Stimulated activated CD4-positive, alpha-beta T cell treated with anti-CD3 and anti-CD28 coated beads, Interleukin-2, amount 100 ng/mL, for 4 hours (primary cell): Measurements from ENCODE around the gene ACOX3.

Experiments
- DNase-seq: peaks from one replicate; pipeline ENCODE4 v3.0.0-alpha.2; 2020; ENCODE audit warnings: low read depth

ACOX3 gene

DNA sequence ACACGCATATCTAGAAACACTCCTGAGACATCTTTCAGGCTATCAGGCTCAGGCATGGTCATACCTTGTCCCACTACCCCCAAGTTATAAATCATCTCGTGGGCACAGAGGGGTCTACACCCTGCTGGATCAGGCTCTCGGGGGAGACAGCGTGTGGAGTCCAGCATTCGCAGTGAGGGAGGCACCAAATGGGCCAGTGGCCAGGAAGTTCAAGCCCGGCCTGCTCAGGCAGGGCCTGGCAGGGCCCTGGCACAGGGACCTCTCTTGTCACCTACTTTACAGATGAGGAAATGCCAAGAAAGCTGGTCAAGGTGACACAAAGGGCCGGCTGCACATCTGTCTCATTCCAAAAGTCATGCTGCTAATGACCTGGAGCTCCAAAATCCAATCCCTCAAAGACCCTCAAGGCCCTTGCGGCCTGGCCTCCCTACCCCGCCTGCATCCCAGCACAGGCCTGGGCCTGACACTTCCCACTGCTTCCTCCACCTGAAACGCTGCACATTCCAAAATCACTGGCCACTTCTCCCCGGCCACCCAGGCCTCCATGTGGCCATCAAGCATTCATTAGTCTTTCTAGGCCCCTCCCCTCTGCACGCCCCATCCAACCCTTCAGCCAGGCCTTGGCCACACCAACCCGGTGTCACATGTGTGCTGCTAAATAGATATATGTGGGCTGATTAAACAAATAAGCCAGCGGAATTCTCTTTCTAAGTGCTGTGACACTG, 35.6 kb downstream of the ACOX3 start:
- DNase-seq: no peak

DNA sequence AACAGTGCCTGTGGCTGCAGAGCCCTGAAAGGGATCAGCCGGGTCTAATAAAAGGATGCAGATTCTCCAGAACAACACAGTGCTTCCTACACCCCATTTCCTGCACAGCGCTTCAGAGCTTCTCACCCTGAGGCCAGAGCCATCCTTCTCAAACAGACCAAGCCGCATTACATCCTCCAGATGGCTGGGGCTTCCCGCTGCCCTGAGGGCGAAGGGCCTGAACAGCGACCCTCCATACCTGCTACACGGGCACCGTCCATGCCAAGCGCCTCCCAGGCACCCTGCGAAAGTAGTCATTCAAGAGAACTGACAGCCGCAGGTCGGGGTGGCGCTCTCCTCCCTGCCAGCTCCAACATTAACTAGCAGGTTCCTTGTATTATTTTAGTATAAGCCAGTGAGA, 36.5 kb downstream of the ACOX3 start:
- no peak for DNase-seq

DNA sequence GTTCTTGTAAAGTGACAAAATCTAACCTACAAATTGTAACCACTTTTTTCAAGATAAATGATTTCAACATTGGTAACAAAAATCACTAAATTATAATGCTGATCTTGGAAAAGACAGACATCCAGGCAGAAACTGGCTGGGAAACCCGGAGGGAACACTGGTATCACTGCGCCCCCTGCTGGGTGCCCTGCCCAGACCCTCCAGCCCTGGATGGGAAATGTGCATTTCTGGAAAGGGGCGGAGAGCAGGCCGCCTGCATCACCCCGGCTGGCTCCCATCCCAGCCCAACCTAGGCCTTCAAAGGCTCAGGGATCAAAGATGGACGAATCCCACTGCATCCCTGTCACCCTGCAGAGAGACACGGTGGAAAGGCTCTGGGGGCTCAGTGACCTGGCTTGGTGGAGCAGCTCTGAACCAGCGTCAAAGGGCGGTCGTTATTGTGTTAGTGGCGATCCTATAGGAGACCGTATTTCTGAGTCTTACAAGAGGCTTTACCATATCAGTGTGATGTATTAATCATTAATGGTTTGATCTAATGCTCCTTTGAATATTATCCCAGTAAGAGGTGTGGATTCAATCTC, 37.3 kb downstream of the ACOX3 start:
- DNase-seq: peak; percentile 13

DNA sequence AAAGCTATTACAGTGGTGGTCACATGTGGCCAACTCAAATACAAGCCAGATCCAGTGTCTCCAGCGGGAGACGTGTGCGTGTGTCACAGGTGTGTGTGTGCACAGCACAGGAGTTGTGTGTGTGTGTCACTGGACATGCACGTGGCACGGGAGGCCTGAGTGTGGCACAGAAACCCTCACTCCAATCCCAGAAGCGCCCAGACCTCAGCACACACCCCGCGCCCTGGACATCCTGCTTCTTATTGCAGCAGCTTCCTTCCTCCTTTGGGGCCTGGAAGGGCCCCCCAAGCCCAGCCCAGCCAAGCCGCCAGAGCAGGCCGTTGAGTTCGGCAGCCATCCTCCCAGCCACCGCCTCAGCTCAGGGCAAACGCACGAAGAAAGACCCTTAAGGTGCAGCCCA, 37.9 kb downstream of the ACOX3 start:
- DNase-seq: no peak

DNA sequence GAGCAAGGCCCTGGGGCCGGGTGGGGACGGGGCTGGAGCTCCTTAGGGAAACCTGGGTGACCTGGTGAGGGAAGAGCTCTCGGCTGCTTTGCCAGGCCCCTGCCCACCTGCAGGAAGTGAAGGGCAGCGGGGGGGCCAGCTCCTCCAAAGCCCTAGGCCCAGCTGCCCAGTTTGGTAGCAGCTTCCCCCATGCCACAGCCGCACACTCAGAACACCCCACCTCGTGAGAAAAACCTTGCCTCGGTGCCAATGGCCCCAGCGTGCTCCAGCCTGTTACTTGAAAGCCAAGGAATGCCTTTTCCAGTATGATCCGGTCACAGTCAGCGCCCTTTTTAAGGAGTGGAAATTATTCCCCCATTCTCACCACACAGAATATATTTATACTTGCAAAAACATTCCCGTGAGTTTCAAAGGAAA, 38.3 kb downstream of the ACOX3 start:
- DNase-seq: no peak

DNA sequence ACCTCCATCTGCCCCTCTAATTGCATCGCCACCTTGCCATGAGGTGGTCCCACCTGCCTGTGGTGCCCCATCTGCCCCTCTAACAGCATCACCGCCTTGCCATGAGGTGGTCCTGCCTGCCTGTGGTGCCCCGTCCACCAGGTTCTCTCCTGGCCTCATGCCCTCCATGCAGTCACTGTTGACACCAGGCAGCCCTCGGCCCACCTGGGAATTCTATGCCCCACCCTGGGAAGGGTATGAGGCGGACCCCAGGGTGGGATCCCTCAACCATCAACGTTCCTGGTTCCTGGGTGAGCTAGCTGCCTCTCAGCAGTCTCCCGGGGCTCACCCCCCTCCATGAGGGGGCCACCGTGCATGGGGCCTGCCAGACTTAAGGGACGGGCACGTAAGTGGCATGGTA, 38.9 kb downstream of the ACOX3 start:
- DNase-seq: no peak

DNA sequence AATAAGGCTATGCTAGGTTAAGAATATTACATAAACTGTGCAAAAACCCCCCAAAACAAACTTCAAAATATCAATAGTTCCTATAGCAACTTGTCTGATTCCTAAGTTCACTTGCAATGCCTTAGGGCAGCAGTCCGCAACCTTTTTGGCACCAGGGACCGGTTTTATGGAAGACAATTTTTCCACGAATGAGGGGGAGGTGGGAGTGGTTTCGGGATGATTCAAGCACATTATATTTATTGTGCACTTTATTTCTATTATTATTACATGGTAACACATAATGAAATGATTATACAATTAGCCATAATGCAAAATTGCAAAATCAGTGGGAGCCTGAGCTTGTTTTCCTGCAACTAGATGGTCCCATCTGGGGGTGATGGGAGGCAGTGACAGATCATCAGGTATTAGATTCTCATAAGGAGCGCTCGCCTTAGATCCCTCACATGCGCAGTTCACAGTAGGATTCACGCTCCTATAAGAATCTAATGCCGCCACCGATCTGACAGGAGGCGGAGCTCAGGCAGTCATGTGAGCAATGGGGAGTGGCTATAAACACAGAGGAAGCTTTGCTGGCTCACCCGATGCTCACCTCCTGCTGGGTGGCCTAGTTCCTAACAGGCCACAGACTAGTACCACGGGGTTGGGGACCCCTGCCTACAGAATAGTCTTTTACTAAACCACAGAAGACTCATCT, 39.7 kb downstream of the ACOX3 start:
- no peak for DNase-seq

DNA sequence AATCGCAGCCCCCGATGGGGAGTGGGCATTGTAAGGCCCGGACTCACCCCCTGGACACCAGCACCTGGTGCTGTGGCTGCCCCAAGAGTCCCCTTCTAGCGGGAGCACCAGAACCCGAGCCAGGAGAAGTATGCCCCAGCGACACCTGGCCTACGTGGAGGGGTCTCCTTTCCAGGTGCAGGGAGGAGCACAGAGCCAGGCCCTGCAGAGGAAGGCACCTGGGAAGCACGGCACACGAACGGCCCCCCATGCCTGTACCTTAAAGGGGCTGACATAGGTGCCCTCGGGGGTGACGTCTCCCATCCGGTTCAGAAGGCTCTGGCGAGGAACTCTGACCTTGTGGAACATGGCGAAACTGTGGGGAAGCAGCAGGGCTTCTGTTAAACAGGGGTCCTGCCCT, 41.2 kb downstream of the ACOX3 start:
- DNase-seq: no peak

DNA sequence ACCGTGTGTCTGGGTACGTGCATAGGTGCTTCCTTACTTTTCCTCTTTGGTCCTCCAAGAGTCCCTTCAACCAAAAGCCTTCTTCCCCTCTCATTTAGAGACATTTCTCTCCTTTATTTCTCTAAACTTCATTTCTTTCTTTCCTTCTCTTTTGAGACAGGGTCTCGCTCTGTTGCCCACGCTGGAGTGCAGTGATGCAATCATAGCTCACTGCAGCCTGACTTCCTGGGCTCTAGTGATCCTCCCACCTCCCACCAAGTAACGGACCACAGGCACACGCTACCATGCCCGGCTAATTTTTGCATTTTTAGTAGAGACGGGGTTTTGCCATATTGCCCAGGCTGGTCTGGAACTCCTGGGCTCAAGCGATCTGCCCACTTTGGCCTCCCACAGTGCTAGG, 42.2 kb downstream of the ACOX3 start:
- no peak for DNase-seq

DNA sequence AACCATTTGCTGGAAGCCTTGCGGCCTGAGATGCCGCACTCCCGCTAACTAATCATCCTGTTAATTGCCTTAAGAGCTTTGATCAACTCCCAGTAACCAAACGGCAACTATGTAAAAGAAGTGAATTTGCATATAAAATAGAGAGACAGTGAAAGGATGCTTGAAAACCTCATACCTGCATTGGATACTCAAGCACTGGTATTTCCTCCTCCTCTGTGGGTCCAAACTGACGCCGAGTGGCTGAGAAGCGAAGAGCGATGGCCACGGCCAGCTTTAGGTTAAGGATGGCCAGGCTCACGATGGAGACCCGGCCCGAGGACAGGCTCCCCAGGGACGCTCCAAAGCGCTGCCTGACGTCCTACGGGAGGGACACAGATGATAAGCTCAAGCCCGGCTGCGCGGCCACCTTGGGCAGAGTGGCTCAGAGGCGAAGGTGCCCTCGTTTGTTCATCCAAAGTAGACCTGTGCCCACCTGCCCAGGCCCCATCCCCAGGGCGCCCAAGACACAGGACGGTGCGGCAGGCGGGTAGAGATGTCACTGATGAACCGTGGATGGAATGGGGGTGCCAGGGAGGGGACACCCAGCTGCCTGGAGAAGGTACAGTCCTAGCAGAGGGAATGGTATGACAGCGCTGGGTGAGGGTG, 43.6 kb downstream of the ACOX3 start:
- DNase-seq: no peak

DNA sequence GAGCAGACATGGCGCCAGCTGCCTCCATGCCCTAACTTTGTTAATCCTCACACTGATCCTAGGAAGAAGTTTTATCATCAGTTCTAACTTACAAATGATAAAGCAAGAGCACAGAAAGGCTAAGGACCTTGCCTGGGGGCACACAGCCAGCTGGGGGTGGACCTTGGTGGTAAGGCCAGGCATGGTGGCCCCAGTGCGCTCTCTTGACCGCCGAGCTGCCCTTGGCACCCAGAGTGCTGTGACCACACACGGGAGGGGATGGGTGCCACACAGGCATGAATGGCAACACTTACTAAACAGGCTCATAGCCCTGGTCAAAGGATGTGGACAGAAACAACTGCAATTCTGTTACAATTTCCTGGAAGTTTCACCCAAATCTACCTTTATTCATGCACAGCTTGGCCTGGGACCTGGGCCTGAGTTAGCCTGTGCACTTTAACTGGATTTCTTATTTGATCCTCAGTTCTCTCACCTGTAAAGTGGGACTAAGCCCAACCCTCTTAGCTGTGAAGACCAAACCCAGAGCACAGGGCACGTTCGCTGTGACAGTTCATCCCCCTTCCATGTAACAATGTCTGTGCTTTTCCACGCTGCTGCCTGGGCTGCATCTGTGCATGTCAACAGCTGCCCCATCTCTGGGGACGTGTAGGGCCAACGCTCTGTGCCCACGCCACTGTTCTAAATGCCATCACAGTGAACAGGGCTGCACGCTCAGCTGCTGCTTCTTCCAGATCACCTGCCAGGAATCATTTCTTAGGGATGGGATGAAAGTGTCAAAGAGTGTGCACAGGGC, 44.8 kb downstream of the ACOX3 start:
- no peak for DNase-seq

DNA sequence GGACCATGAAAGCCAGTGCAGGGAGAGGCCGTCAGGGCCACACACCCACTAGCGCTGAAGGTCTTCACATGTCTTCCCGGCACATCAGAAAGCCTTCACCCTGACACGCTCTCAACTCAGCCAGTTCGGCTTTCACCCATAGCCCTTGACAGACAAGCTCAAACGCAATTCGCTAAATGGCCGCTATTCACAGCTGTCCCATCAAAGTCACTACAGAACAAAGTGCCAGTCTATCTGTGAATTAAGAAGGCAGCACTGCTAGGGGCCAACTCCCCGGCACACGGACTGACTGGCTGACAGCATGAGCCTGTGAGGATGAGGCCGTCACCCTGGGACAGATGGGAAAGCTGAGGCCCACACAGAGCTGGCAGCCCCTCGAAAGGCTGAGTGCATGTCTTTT, 45.7 kb downstream of the ACOX3 start:
- DNase-seq: no peak

DNA sequence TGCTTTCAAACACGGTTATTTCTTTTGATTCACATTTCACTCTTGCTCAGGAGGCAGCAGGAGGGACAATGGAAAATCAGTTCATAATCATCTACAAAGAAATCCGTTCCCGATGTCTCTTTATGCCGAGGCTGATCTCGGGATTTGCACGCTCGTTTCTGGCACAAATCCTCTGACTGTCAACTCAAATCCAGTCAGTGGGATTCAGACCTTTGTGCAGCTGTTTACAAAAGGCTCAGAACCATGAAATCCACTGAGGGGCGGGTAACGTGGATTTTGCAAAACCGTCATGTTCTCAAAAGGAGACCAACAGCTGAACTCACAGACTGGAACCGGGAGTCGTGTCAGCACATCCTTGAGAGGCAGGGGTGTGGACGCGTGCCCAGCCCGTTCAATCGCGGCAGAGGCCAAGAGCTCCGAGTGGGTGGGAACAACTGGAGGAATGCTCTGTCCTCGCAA, 46.4 kb downstream of the ACOX3 start:
- DNase-seq: no peak

DNA sequence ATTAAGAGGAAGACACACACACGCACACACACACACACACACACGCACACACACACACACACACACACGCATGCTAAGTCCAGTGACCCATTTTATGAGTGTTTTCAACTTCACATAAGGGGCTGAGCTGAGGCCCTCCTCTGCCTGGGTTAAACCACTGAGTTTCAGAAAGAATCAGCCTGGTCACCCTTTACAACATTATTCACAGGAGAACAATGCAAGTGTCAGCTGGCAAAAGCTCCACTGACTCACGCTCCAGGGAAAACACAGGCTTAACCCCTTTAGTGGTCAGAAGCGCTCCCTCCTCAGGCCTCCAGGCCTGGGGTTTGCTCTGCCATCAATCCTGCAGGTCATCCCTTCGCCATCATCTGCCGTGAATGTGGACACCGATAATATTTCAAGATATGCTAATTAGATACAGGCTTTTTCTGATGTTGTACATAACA, 46.9 kb downstream of the ACOX3 start:
- no peak for DNase-seq

DNA sequence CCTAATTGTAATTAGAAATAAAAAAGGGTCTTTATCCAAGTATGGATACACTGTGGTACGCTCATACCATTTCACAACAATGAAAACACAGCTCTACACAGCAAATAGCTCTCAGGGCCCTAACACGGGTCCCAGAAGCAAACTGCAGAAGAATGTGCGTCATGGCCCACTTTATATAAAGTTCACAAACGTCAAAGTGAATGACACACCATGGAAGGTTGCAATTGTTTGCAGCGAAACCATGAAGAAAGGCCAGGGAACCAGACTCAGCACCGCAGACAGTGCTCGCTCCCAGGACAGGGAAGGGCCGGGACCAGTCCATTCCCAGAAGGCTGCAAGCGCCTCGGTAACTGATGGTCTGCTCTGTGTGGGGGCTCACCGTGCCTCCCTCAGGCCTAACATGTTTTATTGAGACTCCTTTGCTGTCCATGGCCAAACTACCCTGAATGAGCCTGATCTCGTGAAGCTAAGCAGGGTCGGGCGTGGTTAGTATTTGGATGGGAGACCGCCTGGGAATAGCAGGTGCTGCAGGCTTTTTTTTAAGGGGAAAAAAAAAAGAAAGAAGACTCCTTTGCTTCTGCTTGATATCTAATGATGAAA, 47.8 kb downstream of the ACOX3 start:
- DNase-seq: no peak

DNA sequence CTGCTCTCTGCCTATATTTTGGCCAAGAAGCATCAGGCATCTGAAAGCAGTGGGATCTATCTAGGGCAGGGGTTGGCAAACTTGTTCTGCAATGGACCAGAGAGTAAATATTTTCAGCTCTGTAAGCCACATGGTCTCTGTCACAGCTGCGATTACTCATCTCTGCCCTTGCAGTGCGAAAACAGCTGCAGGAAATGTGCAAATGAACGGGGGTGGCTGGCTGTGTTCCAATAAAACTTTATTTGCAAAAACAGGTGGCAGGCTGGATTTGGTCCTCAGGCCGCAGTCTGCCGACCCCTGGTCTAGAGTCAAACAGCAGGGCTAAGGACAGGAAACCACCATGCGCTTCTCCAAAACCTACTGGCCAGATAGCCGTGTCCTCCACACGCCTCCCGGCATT, 48.6 kb downstream of the ACOX3 start:
- DNase-seq: no peak

DNA sequence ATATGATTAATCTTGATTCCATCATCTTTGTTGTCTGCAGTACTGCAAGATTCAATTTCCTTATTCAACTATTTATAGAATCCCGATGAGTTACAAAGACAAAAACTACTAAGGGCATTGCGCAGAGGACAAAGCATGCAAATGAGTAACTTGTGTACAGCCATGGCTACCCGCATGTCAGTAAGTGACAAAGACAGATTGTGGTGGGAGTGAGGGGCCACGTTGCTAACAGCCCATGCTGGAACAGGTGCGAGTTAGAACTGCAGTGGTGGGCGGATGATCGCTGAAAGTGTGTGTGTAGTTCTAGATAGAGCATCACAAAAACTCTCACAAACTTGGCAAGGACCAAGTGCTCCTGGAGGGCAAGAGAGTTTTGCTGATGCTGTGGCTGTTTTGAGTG, 49.5 kb downstream of the ACOX3 start:
- no peak for DNase-seq

DNA sequence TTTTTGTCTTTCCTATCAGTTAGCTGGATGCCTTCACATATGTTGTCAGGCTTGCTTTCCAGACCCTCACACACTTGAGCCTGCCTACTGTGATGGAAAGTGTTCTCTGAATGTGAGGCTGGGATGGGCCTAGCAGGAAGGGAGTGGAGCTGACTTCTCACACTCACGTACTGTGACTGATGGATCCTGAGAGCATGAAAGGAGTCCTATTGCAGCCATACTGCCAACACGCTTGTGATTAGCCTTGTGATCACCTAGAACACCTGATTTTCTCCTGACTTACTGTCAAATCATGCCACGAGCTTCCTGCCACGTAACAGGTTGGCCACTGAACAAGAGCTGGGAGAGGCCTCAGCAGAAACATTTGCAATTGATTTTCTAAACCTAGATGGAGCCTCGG, 49.9 kb downstream of the ACOX3 start:
- DNase-seq: no peak

DNA sequence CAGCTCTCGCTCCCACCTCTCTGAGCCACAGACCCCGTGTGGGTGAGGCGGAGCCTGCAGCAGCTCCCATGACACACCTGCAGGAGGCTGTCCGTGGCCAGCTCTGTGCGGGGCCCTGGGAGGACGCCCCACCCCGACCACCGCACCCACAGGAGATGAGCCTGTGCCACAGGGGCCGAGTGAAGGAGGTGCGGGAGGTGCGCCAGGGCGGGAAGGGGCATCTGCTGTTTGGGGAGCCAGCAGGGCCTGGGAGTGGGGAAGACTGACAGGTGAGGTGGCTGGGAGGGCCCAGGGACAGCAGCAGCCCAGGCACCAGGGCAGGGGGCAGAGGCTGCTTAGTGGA, 52.0 kb downstream of the ACOX3 start:
- no peak for DNase-seq

DNA sequence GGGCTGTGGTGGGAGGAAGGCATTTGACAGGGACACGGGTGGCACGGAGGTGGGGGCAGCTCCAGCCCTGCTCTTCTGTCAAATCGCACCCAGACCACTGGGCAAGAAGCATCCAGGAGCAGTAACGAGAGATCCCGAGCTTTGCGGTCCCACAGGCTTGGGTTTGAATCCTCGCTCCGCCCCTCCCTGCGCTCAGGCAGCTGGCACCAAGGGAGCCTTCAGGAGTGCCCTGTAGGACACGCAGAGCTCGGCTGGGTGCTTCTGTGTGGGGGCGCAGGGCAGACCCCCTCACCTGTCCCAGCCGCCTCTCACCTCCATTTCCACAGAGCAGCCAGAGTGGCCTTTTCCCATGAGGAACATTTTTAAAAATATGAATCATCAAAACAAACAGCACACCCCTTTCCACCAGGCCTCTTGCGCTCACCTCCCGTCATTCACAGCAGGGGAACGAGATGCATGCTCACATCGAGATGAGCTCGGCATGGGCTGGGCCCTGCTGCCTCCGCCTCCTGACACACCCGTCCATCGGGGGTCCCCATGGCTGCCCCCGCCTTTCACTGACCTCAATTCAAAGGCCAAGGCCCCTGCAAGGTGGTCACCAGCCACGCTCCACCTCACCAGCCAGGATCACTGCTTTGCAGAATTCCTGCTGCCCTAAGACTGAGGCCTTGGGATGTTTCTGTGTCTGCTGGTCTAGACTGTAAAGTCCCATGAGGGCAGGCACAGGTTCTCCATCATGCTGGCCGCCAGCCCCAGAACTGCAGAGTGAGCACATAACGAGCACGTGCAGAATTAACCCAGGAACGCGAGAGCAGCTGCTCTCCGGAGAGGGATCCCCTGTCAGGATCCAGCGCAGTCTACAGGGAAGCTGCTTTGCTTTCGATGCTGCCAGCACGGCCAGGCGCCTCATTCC, 52.7 kb downstream of the ACOX3 start:
- DNase-seq: no peak

DNA sequence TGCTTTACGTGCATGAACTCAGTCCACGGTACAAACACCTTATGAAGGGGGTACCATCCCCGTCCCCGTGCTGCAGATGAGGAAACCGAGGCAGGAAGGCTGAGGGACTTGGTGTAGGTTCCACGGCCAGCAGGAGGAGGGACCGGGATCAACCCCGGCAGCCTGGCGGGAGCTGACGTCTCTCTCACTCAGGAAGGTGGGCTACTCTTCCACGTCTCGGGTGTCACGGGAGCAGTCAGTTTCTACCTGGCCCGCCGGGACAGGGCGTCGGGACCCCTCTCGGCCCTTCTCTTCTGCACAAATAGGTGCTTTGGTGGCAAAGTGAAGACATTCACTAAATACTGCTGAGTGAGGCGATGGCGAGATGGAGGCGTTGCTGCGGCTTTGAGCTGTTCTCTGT, 53.3 kb downstream of the ACOX3 start:
- no peak for DNase-seq
